Coronary artery (tissue), 2 donors: ENCODE results near the gene P2RX6.

Experiments used
- DNase-seq: peaks from one replicate; pipeline ENCODE4 v3.0.0-alpha.2; 2017; ENCODE audit warnings: low spot score
- H3K27ac ChIP-seq, 2 donors: fragments of 200-600 bp; sonication (generic); one replicate each; pipeline ENCODE4 v1.5.1; 2016 to 2019
- H3K4me3 ChIP-seq: fragments of 200-600 bp; sonication (generic); 2 replicates; pipeline ENCODE4 v1.5.1; 2016; ENCODE audit warnings: mild to moderate bottlenecking, moderate library complexity
- CTCF ChIP-seq: fragments of 200-600 bp; sonication (generic); IDR thresholded peaks from one replicate; pipeline ENCODE4 v1.5.1; 2019; ENCODE audit warnings: antibody characterized with exemption

P2RX6 gene

DNA sequence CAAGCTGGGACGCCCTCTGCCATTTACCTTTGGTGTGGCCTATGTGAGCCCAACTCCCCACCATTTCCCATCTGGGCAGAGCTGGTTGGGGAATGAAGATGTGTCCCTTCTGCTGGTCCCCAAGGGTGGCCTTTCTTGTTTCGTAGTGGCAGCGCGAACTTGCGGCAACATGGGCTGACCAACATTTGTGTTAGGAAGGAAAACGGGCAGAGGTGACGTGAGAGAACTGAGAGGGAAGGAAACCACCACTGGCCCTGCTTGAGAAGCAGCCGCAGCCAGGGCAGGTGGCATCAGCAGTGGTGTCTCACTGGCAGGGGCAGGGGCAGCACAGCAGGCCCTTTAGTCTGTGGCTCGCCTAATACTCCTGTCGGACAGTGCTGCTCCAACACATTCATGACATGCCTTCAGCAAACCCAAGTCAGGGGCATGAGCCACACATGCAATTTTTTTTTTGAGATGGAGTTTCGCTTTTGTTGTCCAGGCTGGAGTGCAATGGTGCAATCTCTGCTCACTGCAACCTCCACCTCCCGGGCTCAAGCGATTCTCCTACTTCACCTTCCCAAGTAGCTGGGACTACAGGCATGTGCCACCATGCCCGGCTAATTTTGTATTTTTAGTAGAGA, 60.7 kb downstream of the P2RX6 start:
- TF ChIP-seq CTCF = no peak
- no peak overlapping the region for H3K4me3 ChIP-seq
- no peak for DNase-seq
- no peak overlapping the region for H3K27ac ChIP-seq

GRCh38 chr22:21076912-21077625, 62.1 kb downstream of the P2RX6 start:
- no peak for TF ChIP-seq CTCF
- no peak overlapping the region for H3K27ac ChIP-seq
- no peak overlapping the region for H3K4me3 ChIP-seq
- no peak for DNase-seq
